A549 (cell line): Measurements from ENCODE around the gene SEMA4A. TPM values are rescaled to one million over a fixed set of nuclear protein-coding genes. Genes with fewer than 3 reads are reported as not detected.
A peak's percentile ranks its signal among the peaks of the same experiment; 100 is the strongest.

Experiments
- ATAC-seq, 2 experiments: fragments of 200-7000 bp in 1 of 2; fragments of >200 bp in 1 of 2; cut with Nextera tagmentation in 1 of 2; cut with Tn5 transposase in 1 of 2; 3 replicates each; pipeline versions ENCODE4 v1.8.0 to v1.9.1; 2018 to 2020; ENCODE audit warnings: mild to moderate bottlenecking in 1 of 2, moderate library complexity in 1 of 2
- CTCF ChIA-PET: fragments of 300-600 bp; sonication (Branson Sonifier 250); formaldehyde crosslinking; extraction: SDS; loops from one replicate; lab custom pipeline; 2021; ENCODE audit warnings: antibody characterized with exemption, inconsistent platforms; lab: Yijun Ruan, JAX
- POLR2A ChIA-PET: fragments of 350-600 bp; formaldehyde crosslinking; extraction: SDS; loops from one replicate; lab custom pipeline; 2021; ENCODE audit warnings: antibody characterized with exemption, inconsistent platforms; lab: Yijun Ruan, JAX
- DNase-seq, 2 experiments: peaks; one replicate each; pipeline versions ENCODE4 v3.0.0 to v3.0.0-alpha.2; 2011 to 2016; ENCODE audit warnings: low read depth in 1 of 2, low spot score in 1 of 2
- FAIRE-seq: peaks from 2 replicates; lab custom pipeline; 2011; peaks lifted over from hg19 to GRCh38; lab: Jason Lieb, UNC
- H3K27ac ChIP-seq, 2 experiments: fragments of >200 bp; sonication (Bioruptor Twin); formaldehyde crosslinking; 3 replicates each; pipeline ENCODE4 v1.5.1; 2016 to 2017
- H3K4me1 ChIP-seq: fragments of >200 bp; sonication (Bioruptor Twin); formaldehyde crosslinking; 3 replicates; pipeline ENCODE4 v1.6.1; 2016
- H3K4me2 ChIP-seq: fragments of >200 bp; sonication (Bioruptor Twin); formaldehyde crosslinking; 3 replicates; pipeline ENCODE4 v1.6.1; 2016
- H3K4me3 ChIP-seq: fragments of >200 bp; sonication (Bioruptor Twin); formaldehyde crosslinking; 3 replicates; pipeline ENCODE4 v1.5.1; 2016
- H3K9me3 ChIP-seq: fragments of >200 bp; sonication (Bioruptor Twin); formaldehyde crosslinking; 3 replicates; pipeline ENCODE4 v1.6.1; 2016
- CBX8 ChIP-seq: fragments of 200-600 bp; sonication (generic); IDR thresholded peaks from 2 replicates; pipeline ENCODE4 v1.6.1; 2016
- CEBPB ChIP-seq, 2 experiments: fragments of >200 bp in 1 of 2; sonication (Bioruptor Twin) in 1 of 2; formaldehyde crosslinking in 1 of 2; IDR thresholded peaks; 2 replicates each; pipeline ENCODE4 v1.6.1; 2012 to 2016
- CHD2 ChIP-seq: fragments of 150-350 bp; IDR thresholded peaks from 2 replicates; pipeline ENCODE4 v1.6.1; 2014; ENCODE audit warnings: low read length; ENCODE audit not compliant: partially characterized antibody
- CHD4 ChIP-seq: fragments of 200-600 bp; sonication (generic); IDR thresholded peaks from 2 replicates; pipeline ENCODE4 v1.6.1; 2016; ENCODE audit warnings: antibody characterized with exemption, mild to moderate bottlenecking, borderline replicate concordance
- EHMT2 ChIP-seq: fragments of 200-600 bp; sonication (generic); IDR thresholded peaks from 2 replicates; pipeline ENCODE4 v1.6.1; 2016; ENCODE audit warnings: antibody characterized with exemption, low read depth, mild to moderate bottlenecking, moderate library complexity
- FOSL2 ChIP-seq, 2 experiments: fragments of 450-650 bp in 1 of 2; fragments of >200 bp in 1 of 2; sonication (Bioruptor Twin) in 1 of 2; formaldehyde crosslinking; IDR thresholded peaks; 2 replicates each; pipeline versions ENCODE4 v1.5.0 to v1.6.1; 2016 to 2020; ENCODE audit warnings: mild to moderate bottlenecking in 1 of 2, moderate library complexity in 1 of 2
- FOXS1 ChIP-seq: fragments of 250-450 bp; sonication (Bioruptor Pico); IDR thresholded peaks from 2 replicates; pipeline ENCODE4 v1.5.0; 2020; ENCODE audit warnings: mild to moderate bottlenecking, moderate library complexity
- GATA3 ChIP-seq: IDR thresholded peaks from 2 replicates; pipeline ENCODE4 v1.6.1; 2012; ENCODE audit warnings: borderline replicate concordance
- HEYL ChIP-seq: fragments of 250-450 bp; sonication (Bioruptor Pico); IDR thresholded peaks from 2 replicates; pipeline ENCODE4 v1.8.0; 2021; ENCODE audit warnings: mild to moderate bottlenecking, moderate library complexity
- HOXA7 ChIP-seq: fragments of 250-450 bp; sonication (Bioruptor Pico); IDR thresholded peaks from 2 replicates; pipeline ENCODE4 v1.5.0; 2020; ENCODE audit warnings: mild to moderate bottlenecking, moderate library complexity
- JUN ChIP-seq, 2 experiments: fragments of >200 bp; sonication (Bioruptor Twin); formaldehyde crosslinking; IDR thresholded peaks; 2 replicates in 1 of 2; 3 replicates in 1 of 2; pipeline ENCODE4 v1.6.1; 2016 to 2017
- KDM1A ChIP-seq: fragments of 200-600 bp; sonication (generic); IDR thresholded peaks from 2 replicates; pipeline ENCODE4 v1.6.1; 2016; ENCODE audit warnings: low read depth, mild to moderate bottlenecking
- MAFK ChIP-seq: fragments of 450-650 bp; IDR thresholded peaks from 2 replicates; pipeline ENCODE4 v1.6.1; 2014; ENCODE audit not compliant: partially characterized antibody
- MYC ChIP-seq: IDR thresholded peaks from 2 replicates; pipeline ENCODE4 v1.6.1; 2012; ENCODE audit warnings: mild to moderate bottlenecking, inconsistent platforms, low read length, improper control_type of control experiment, borderline replicate concordance
- PHF8 ChIP-seq: fragments of 200-600 bp; sonication (generic); IDR thresholded peaks from 2 replicates; pipeline ENCODE4 v1.6.1; 2016; ENCODE audit warnings: low read depth, mild to moderate bottlenecking, antibody characterized with exemption, moderate library complexity, borderline replicate concordance
- POLR2A ChIP-seq: IDR thresholded peaks from 2 replicates; pipeline ENCODE4 v1.6.1; 2012; ENCODE audit warnings: mild to moderate bottlenecking, low read length
- POLR2AphosphoS2 ChIP-seq: conservative IDR thresholded peaks from 2 replicates; pipeline ENCODE4 v1.6.1; 2012; ENCODE audit warnings: low read length, improper control_type of control experiment, inconsistent platforms
- RNF2 ChIP-seq: fragments of 200-600 bp; sonication (generic); IDR thresholded peaks from 2 replicates; pipeline ENCODE4 v1.6.1; 2016; ENCODE audit warnings: low read depth, mild to moderate bottlenecking, antibody characterized with exemption, moderate library complexity, borderline replicate concordance
- TP53 ChIP-seq: fragments of 250-450 bp; sonication (Bioruptor Pico); IDR thresholded peaks from 2 replicates; pipeline ENCODE4 v1.5.0; 2021; ENCODE audit warnings: mild to moderate bottlenecking, moderate library complexity
- WGBS: methylation state at CpG from one replicate; pipeline ENCODE4 v1.1.6; 2017; ENCODE audit errors: missing lambda C conversion rate; 5-methylcytosine and 5-hydroxymethylcytosine counted together
- polyA plus RNA-seq, 4 experiments: library from polyadenylated mRNA; depleted of rRNA in 3 of 4; stranded (reverse); fragments of >200 nt; fragmentation: RNase III in 1 of 4; extraction: RNeasy Plus Mini Kit Qiagen cat#74134 plus additional on column Dnase treatment in 1 of 4; gene quantifications; 2 replicates in 3 of 4; 3 replicates in 1 of 4; pipeline ENCODE4 v1.2.3, GENCODE V29; 2011 to 2017
- TF ChIP-seq, protein P1 (sequence below): fragments of >200 bp; sonication (Bioruptor Twin); formaldehyde crosslinking; IDR thresholded peaks from 2 replicates; pipeline ENCODE4 v1.6.1; 2016
- TF ChIP-seq, protein P2 (sequence below): fragments of 200-600 bp; sonication (generic); IDR thresholded peaks from 2 replicates; pipeline ENCODE4 v1.6.1; 2016; ENCODE audit warnings: antibody characterized with exemption, mild to moderate bottlenecking, moderate library complexity
- TF ChIP-seq, protein P3 (sequence below): IDR thresholded peaks from 2 replicates; pipeline ENCODE4 v1.6.1; 2012
- TF ChIP-seq, protein P4 (sequence below): IDR thresholded peaks from 2 replicates; pipeline ENCODE4 v1.6.1; 2012
- TF ChIP-seq, protein P5 (sequence below): IDR thresholded peaks from 2 replicates; pipeline ENCODE4 v1.6.1; 2012; ENCODE audit warnings: low read depth, borderline replicate concordance

SEMA4A gene
- polyA plus RNA-seq, 2 of the 4 experiments (the other 2 are of a cell fraction), result 0.04 to 0.27 TPM

DNA sequence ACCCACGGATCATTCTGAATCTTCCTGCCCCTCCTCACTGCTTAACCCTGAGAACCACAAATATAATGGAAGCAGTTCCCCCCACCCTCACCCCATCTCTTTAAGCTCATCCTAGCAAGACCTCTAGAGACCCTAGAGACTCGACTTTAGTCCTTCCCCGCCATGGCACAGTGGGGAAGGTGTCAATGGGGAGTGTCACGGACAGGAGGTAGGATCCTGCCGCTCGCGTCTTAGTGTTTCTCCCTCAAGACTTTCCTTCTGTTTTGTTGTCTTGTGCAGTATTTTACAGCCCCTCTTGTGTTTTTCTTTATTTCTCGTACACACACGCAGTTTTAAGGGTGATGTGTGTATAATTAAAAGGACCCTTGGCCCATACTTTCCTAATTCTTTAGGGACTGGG is 58.7 kb downstream of the SEMA4A start:
- TF ChIP-seq TP53 (CRISPR knock-in tag), result no peak
- TF ChIP-seq GATA3, result 0 out of 2 replicates have a peak, but pooled peaks have one; percentile 7
- WGBS, result 89% methylated on average over 9 of the region's 9 CpGs
- H3K9me3 ChIP-seq, result no peaks in the 10 kb centered on the region
- peaks cover 13% of the 10 kb centered on the region; the same call in 2 of the 3 replicates for H3K4me1 ChIP-seq
- peak overlapping the region; percentile 65 for H3K4me3 ChIP-seq
- no peak for FAIRE-seq
- CTCF ChIA-PET, result interaction anchor here (0.9 to 7.9 kb wide), 6 partner anchors 11 to 146 kb away, joined by 3 to 84 read pairs (median 6); partner anchors contain the start of gene SLC25A44
- peak overlapping the region; percentile 93 to 96 for H3K27ac ChIP-seq
- ATAC-seq, result no peak
- POLR2A ChIA-PET, result interaction anchor here (0.9 to 2.1 kb wide), 18 partner anchors 8 to 289 kb away, joined by 3 to 37 read pairs (median 5); partner anchors contain the start of genes KHDC4, PAQR6 and SLC25A44
- H3K4me2 ChIP-seq, result peak overlapping the region; percentile 95
- no peak for DNase-seq

DNA sequence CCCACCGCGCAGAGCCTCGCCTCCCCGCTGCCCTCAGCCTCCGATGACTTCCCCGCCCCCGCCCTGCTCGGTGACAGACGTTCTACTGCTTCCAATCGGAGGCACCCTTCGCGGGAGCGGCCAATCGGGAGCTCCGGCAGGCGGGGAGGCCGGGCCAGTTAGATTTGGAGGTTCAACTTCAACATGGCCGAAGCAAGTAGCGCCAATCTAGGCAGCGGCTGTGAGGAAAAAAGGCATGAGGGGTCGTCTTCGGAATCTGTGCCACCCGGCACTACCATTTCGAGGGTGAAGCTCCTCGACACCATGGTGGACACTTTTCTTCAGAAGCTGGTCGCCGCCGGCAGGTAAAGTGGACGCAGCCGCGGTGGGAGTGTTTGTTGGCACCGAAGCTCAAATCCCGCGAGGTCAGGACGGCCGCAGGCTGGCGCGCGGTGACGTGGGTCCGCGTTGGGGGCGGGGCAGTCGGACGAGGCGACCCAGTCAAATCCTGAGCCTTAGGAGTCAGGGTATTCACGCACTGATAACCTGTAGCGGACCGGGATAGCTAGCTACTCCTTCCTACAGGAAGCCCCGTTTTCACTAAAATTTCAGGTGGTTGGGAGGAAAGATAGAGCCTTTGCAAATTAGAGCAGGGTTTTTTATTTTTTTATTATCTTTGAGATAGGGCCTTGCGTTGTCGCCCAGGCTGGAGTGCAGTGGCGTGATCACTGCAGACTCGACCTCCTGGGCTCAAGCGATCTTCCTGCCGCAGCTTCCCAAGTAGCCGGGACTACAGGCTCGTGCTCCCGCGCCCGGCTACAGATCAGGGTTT is 59.7 kb downstream of the SEMA4A start, which contains the start of gene PMF1:
PMF1 (plus strand) TSS at position 175 of the 811 bp plus-strand sequence; CDS start at position 184, 9 bp downstream.
- Histone ChIP-seq H3K9me3 (no peaks in the 10 kb centered on the region), H3K4me1 (peaks cover 13% of the 10 kb centered on the region; the same call in 2 of the 3 replicates), H3K4me2 (peak within 1 kb of the TSS; percentile 95), H3K27ac (peak within 1 kb of the TSS; percentile 93 to 96), H3K4me3 (peak within 1 kb of the TSS; percentile 65)
- under 1% methylated on average over 32 of the region's 61 CpGs for WGBS
- TF ChIP-seq CBX8, result no peak
- TF ChIP-seq POLR2AphosphoS2, result no peak
- TF ChIP-seq KDM1A, result no peak
- no peak for TF ChIP-seq HOXA7 (CRISPR knock-in tag)
- peak; percentile 76; the same call in 1 of the 2 replicates for TF ChIP-seq PHF8
- TF ChIP-seq EHMT2, result no peak
- no peak for TF ChIP-seq FOSL2 (IDR thresholded peaks at IDR 0.05)
- TF ChIP-seq FOSL2 (CRISPR knock-in tag; IDR thresholded peaks at IDR 0.05), result no peak
- peak; percentile 55 to 90; a peak in 4 of 5 replicates for TF ChIP-seq JUN (IDR thresholded peaks at IDR 0.05)
- TF ChIP-seq, protein P1, sequence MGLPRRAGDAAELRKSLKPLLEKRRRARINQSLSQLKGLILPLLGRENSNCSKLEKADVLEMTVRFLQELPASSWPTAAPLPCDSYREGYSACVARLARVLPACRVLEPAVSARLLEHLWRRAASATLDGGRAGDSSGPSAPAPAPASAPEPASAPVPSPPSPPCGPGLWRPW, result no peak
- TF ChIP-seq, protein P2, sequence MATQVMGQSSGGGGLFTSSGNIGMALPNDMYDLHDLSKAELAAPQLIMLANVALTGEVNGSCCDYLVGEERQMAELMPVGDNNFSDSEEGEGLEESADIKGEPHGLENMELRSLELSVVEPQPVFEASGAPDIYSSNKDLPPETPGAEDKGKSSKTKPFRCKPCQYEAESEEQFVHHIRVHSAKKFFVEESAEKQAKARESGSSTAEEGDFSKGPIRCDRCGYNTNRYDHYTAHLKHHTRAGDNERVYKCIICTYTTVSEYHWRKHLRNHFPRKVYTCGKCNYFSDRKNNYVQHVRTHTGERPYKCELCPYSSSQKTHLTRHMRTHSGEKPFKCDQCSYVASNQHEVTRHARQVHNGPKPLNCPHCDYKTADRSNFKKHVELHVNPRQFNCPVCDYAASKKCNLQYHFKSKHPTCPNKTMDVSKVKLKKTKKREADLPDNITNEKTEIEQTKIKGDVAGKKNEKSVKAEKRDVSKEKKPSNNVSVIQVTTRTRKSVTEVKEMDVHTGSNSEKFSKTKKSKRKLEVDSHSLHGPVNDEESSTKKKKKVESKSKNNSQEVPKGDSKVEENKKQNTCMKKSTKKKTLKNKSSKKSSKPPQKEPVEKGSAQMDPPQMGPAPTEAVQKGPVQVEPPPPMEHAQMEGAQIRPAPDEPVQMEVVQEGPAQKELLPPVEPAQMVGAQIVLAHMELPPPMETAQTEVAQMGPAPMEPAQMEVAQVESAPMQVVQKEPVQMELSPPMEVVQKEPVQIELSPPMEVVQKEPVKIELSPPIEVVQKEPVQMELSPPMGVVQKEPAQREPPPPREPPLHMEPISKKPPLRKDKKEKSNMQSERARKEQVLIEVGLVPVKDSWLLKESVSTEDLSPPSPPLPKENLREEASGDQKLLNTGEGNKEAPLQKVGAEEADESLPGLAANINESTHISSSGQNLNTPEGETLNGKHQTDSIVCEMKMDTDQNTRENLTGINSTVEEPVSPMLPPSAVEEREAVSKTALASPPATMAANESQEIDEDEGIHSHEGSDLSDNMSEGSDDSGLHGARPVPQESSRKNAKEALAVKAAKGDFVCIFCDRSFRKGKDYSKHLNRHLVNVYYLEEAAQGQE, result peak; percentile 87
- TF ChIP-seq, protein P3, sequence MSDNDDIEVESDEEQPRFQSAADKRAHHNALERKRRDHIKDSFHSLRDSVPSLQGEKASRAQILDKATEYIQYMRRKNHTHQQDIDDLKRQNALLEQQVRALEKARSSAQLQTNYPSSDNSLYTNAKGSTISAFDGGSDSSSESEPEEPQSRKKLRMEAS, result peak; percentile 64
- TF ChIP-seq, protein P4, sequence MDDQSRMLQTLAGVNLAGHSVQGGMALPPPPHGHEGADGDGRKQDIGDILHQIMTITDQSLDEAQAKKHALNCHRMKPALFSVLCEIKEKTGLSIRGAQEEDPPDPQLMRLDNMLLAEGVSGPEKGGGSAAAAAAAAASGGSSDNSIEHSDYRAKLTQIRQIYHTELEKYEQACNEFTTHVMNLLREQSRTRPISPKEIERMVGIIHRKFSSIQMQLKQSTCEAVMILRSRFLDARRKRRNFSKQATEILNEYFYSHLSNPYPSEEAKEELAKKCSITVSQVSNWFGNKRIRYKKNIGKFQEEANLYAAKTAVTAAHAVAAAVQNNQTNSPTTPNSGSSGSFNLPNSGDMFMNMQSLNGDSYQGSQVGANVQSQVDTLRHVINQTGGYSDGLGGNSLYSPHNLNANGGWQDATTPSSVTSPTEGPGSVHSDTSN, result peak; percentile 82
- no peak for TF ChIP-seq HEYL (CRISPR knock-in tag)
- TF ChIP-seq RNF2, result no peak
- peak; percentile 67 for TF ChIP-seq POLR2A
- 0 out of 2 replicates have a peak, but pooled peaks have one; percentile 15 for TF ChIP-seq TP53 (CRISPR knock-in tag)
- TF ChIP-seq MYC, result no peak
- no peak for TF ChIP-seq CEBPB (IDR thresholded peaks at IDR 0.05)
- TF ChIP-seq CHD4, result no peak
- TF ChIP-seq, protein P5, sequence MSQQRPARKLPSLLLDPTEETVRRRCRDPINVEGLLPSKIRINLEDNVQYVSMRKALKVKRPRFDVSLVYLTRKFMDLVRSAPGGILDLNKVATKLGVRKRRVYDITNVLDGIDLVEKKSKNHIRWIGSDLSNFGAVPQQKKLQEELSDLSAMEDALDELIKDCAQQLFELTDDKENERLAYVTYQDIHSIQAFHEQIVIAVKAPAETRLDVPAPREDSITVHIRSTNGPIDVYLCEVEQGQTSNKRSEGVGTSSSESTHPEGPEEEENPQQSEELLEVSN, result peak; percentile 50; the same call in 1 of the 2 replicates
- TF ChIP-seq GATA3, result no peak
- no peak for TF ChIP-seq FOXS1 (CRISPR knock-in tag)
- TF ChIP-seq CHD2, result peak; percentile 90
- no peak for TF ChIP-seq MAFK
- FAIRE-seq (no peak), DNase-seq (peak; percentile 96 to 100), ATAC-seq (peak; percentile 98)
- ChIA-PET POLR2A (interaction anchor here (0.5 to 2.1 kb wide), 29 partner anchors 9 to 292 kb away, joined by 3 to 37 read pairs (median 5); partner anchors contain the start of genes KHDC4, PAQR6, SLC25A44 and SMG5), CTCF (interaction anchor here (0.9 to 7.9 kb wide), 11 partner anchors 11 to 127 kb away, joined by 3 to 84 read pairs (median 4); partner anchors contain the start of gene SLC25A44)
